ENCODE data around the gene GFRA4.

The GFRA4 gene

GRCh38 chr20:3686421-3686820 is 23.2 kb upstream of the GFRA4 start:
- Histone ChIP-seq H3K79me2 (no peaks in the 10 kb centered on the region), H3K4me2 (ENCODE audit: low read length) (no peak overlapping the region), H3K9me3 (ENCODE audit: control insufficient read depth, low read length) (no peaks in the 10 kb centered on the region), H3K4me3 (ENCODE audit: low read depth, low read length) (no peak overlapping the region), H3K4me1 (no peaks in the 10 kb centered on the region), H3K36me3 (ENCODE audit: control insufficient read depth, insufficient read depth, low read length) (no peaks in the 10 kb centered on the region), H3K9ac (no peak overlapping the region), H2AFZ (no peak overlapping the region), H3K27me3 (ENCODE audit: control insufficient read depth, insufficient read depth, low read length) (no peaks in the 10 kb centered on the region), H3K27ac (no peak overlapping the region)
- no peak for TF ChIP-seq CTCF (IDR thresholded peaks at IDR 0.05)

- H3K9ac ChIP-seq: no peak overlapping the region
- no peak overlapping the region for H2AFZ ChIP-seq
- no peak for TF ChIP-seq CTCF (IDR thresholded peaks at IDR 0.05)
- H3K27ac ChIP-seq: no peak overlapping the region
- H3K27me3 ChIP-seq (ENCODE audit: control insufficient read depth, insufficient read depth, low read length): no peaks in the 10 kb centered on the region
- H3K4me1 ChIP-seq: no peaks in the 10 kb centered on the region
- no peaks in the 10 kb centered on the region for H3K9me3 ChIP-seq (ENCODE audit: control insufficient read depth, low read length)
- no peaks in the 10 kb centered on the region for H3K36me3 ChIP-seq (ENCODE audit: control insufficient read depth, insufficient read depth, low read length)
- no peak overlapping the region for H3K4me3 ChIP-seq (ENCODE audit: low read depth, low read length)
- H3K4me2 ChIP-seq (ENCODE audit: low read length): no peak overlapping the region
- H3K79me2 ChIP-seq: no peaks in the 10 kb centered on the region
Measured at GRCh38 chr20:3685341-3685740, 22.1 kb upstream of the GFRA4 start.

GRCh38 chr20:3681931-3682781 is 19.0 kb upstream of the GFRA4 start, which contains the start of gene ADAM33:
Gene ADAM33, minus strand, starts transcription at chr20:3682010. Its CDS starts 6 bp downstream, at chr20:3682004.
- no peak for TF ChIP-seq CTCF (IDR thresholded peaks at IDR 0.05)
- Histone ChIP-seq H3K4me3 (ENCODE audit: low read depth, low read length) (no peak within 1 kb of the TSS), H3K9ac (no peak within 1 kb of the TSS), H3K79me2 (no peaks in the 10 kb centered on the region), H3K9me3 (ENCODE audit: control insufficient read depth, low read length) (no peaks in the 10 kb centered on the region), H3K4me2 (ENCODE audit: low read length) (peak within 1 kb of the TSS; percentile 53), H2AFZ (peak within 1 kb of the TSS; percentile 66), H3K36me3 (ENCODE audit: control insufficient read depth, insufficient read depth, low read length) (no peaks in the 10 kb centered on the region), H3K4me1 (no peaks in the 10 kb centered on the region), H3K27me3 (ENCODE audit: control insufficient read depth, insufficient read depth, low read length) (no peaks in the 10 kb centered on the region), H3K27ac (no peak within 1 kb of the TSS)

- Histone ChIP-seq H3K9ac (no peak overlapping the region), H3K9me3 (ENCODE audit: control insufficient read depth, low read length) (no peaks in the 10 kb centered on the region), H3K79me2 (no peaks in the 10 kb centered on the region), H3K36me3 (ENCODE audit: control insufficient read depth, insufficient read depth, low read length) (no peaks in the 10 kb centered on the region), H3K4me2 (ENCODE audit: low read length) (peak overlapping the region; percentile 53), H2AFZ (peak overlapping the region; percentile 66), H3K4me1 (no peaks in the 10 kb centered on the region), H3K27ac (no peak overlapping the region), H3K27me3 (ENCODE audit: control insufficient read depth, insufficient read depth, low read length) (no peaks in the 10 kb centered on the region), H3K4me3 (ENCODE audit: low read depth, low read length) (no peak overlapping the region)
- no peak for TF ChIP-seq CTCF (IDR thresholded peaks at IDR 0.05)
Measured at GRCh38 chr20:3681352-3681930, 18.2 kb upstream of the GFRA4 start.

Measured in parathyroid adenoma (tissue), 2 donors.